Measurements from ENCODE around the gene CREBZF.

DNA sequence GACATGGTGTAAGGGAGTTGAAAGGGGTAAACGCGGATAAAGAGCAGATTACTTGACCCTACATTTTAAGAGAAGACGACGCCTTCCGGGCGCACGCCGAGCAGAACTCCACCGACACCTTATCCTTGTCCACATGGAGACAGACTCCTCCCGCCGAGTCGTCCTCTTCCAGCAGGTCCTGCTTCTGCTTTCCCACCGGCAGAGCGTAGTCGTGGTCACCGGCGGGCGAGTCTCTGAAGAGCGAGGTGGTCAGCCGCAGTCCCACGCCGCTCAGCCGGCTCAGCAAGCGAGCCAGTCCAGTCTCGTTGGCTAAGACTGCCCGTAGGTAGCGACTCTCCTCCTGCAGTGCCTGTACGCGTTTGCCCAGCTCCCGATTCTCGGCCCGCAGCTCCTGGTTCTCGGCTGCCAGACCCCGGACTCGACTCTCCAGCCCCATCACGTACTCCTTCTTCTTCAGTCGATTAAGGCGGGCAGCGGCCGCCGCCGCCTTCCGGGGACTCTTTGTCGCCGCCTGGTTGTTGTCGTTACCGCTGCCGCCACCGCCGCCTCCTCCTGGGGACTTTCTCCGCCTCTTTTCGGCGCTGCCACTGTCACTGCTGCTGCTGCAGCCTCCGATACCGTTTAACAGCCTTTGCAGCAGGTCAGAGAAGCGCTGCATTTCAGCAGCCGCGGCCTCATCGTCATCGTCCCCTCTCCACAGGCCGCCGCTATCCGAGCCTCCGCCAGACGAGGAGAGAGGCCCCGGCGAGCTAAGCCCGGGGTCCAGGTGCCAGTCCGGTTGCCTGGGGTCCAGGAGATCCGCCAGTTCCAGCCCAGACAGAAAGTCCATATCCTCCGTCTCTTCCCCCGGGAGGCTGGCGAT, 945 bp downstream of the CREBZF start:
- TF ChIP-seq CTCF (IDR thresholded peaks at IDR 0.05) (peak; percentile 57), EZH2 (IDR thresholded peaks at IDR 0.05) (no peak), EZH2phosphoT487 (IDR thresholded peaks at IDR 0.05) (no peak)

Data from neural progenitor cell (in vitro differentiated cells).